UCSD-AML1 (cell line): ENCODE measurements around the gene APPL1.

Source experiments
- DNase-seq: peaks from one replicate; lab custom pipeline; 2025; ENCODE audit not compliant: unreplicated experiment; lab: John Stamatoyannopoulos, UW

Gene APPL1, protein sequence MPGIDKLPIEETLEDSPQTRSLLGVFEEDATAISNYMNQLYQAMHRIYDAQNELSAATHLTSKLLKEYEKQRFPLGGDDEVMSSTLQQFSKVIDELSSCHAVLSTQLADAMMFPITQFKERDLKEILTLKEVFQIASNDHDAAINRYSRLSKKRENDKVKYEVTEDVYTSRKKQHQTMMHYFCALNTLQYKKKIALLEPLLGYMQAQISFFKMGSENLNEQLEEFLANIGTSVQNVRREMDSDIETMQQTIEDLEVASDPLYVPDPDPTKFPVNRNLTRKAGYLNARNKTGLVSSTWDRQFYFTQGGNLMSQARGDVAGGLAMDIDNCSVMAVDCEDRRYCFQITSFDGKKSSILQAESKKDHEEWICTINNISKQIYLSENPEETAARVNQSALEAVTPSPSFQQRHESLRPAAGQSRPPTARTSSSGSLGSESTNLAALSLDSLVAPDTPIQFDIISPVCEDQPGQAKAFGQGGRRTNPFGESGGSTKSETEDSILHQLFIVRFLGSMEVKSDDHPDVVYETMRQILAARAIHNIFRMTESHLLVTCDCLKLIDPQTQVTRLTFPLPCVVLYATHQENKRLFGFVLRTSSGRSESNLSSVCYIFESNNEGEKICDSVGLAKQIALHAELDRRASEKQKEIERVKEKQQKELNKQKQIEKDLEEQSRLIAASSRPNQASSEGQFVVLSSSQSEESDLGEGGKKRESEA

DNA sequence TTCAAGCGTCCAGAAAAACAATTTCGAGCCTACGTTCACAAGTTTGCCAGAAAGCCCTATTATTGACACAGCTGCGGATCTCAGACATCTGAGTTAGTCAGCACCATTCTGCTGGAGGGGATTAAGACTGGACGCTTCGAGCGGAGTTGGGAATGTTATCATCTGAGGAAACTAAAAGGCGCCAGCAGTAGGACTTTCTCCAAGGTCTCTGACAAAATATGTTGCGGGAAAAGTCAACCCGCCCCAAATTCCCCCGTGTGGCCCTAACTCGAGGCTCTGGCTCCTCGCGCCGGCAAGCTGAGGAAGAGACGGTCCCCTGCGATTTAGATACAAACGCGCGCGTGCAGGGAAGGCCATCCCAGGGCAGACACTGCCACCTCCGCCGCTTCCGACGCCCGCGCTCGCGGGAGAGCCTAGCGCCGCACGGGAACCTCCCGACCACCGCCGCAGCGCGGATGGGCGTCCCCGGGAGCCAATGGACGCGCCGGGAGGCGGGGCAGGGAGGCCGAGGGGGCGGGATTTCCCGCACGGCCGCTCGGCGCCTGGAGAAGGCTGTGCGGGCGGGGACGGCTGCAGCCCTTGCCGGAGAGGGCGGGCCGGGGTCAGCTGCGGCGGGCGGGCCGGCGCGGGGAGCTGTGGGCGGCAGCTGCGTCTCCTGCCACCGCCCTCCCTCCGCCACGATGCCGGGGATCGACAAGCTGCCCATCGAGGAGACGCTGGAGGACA, at the start of gene APPL1:
APPL1 (plus strand) TSS at position 526 of the 726 bp plus-strand sequence; CDS start at position 681, 155 bp downstream.
- DNase-seq: peak; percentile 95

DNA sequence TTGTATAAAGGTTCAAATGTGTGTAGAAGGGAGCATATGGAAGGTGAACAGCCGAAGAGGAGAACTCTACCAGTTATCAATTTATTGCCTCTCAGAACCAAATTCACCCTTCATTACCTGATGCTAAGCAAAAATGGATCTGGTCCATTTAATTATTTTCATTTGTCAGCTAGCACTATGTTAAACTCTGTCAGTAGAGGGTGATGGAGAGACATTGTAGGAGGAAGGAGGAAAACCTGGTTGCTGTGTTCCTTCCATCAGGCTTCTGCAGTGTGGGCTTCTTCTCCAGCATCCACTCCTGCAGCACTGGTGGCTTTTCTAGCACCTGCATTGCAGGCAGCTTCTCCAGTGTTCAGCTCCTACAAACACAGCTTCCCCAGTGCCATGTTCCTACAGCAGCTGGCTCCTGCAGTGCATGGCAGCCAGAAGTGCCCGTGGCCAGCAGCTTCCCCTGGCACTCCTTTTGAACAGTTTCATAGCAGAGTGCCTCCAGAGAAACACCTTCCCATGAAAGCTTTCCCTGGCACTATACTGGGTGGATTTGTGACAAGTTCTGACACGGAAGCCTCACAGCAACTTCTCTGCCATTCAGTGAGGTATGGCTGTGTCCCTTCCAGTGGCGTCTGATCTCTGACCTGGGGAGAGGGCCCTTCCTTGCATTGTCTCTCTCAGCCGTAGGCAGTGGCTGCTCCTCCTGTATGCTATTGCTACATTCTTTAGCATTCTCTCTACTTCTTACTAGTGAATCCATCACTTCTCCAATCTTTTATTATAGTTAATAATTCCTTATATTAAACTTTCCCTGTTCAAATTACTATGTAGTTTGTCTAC, 47.7 kb upstream of the APPL1 start:
- DNase-seq: no peak

DNA sequence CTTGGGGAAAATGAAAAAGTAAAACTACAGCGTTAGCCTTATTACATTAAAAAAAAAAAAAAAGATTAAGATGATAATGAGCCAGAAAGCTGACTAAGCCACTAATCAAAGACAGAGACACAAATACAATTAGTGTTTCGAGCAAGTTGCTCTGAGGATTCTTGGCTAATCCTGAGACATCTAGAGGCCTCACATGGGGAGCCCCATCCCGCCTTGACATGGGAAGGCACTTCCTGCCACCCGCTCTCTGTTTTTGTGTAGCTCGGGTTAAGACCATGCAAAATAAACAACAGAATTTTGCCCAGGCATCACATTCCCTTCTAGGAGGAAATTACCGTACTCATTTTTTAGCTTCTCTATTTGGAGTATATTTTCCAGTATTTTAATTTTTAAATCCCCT, 43.0 kb upstream of the APPL1 start:
- no peak for DNase-seq

DNA sequence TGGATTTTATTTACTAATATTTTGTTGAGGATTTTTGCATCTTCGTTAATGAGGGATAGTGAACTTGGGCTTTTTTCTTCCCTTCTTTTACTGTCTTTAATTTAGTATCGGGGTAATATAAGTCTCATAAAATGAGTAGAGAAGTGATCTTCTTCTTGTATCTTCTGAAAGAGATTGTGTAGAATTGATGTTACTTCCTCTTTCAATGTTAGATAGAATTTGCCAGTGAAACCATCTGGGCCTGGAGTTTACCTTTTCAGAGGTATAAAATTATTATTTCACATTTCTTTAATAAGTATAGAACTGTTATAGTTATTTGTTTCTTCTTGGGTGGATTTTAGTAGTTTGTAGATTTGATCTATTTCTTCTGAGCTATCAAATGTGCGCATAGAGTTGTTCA, 35.5 kb upstream of the APPL1 start:
- DNase-seq: no peak

DNA sequence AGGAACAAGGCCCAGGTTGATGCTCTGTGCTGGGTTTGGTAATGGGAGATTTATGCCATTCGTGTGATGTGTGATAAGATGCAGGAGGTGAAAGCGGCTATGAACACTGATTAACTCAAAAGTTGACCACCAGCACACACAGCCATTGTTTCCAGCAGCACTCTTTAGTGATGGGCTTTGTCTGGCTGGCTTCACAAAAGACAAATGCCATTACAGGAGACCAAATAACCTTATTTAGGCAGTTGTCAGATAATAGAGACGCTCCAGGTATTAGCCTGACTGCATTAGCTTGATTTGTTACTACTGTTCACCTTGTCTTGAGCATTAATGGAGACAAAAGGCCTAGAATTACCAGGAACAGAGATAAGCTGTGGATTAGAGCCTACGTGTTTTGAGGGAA, 32.9 kb upstream of the APPL1 start:
- DNase-seq: no peak

DNA sequence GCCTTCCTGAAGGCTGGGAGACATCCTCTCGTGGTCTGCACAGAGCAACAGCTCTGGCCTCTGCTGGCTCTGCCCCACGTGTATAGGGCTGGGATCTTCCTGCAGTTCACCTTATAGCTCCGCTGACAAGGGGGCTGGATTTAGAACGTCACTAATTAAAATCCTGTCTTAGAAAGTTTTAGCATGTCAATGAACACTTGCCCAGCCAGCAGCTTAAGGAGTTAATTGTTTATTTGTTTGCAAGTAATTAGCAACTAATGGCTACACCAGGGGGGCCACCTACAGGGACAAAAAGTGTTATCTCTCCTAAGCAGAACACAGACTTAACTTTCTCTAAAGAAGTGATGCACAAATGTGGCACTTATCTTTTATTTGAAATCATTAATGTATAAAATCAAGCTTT, 27.6 kb upstream of the APPL1 start, which contains the start of gene HESX1:
HESX1 (minus strand) TSS at position 84 of the 403 bp plus-strand sequence; CDS start at position 24, 60 bp downstream.
- DNase-seq: peak; percentile 17

DNA sequence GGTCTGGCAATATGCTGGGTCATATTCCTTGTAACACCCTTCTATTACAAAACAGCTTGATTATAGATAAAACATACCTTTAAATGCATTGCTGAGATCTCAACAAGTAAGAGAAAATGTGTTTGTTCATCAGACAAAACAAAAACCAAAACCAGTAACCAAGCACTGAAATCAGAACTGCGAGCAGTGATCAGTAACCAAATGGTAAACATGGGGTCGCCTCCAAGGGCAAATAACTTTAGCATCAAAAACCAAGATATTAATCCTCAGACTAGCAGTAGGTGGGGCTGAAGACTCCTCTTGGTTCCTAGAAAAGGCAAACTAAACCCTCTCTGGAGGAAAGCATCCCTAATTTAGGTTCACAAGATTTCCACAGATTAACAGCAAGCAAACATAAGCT, 21.1 kb upstream of the APPL1 start:
- DNase-seq: no peak

DNA sequence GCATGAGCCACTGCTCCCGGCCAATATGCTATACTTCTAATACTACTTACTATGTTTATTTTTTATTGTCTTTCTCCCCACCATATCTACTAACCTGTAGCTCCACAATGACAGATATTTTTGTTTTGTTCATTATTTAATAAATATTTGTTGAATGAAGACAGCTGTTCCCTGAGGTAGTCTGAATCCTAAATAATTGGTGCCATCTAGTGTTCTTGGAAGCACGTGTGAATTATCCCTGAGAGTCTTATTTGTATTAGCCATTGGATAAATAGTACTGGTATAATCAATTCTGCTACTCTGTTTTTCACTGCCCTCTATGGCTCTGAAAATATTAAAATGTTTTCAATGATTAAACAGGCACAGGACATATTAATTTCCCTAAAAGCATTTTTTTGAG, 5.6 kb upstream of the APPL1 start:
- DNase-seq: no peak

DNA sequence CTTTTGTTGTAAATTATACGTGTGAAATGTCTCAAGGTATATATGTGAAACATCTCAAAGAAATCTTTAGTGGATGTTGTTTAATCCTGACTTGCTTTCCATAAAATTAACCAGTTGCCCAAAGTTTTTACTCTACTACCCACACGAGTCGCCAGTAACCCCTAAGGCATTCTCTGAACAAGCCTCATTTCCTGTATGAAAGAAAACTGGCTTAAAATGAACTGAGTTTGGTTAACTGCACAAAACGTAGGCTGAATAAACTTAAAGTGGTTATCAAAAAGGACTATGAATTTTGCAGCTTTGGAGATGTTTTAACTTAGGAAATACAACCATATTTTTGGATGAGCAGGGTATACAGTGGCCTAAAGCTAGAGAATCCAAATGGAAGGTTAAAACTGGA, 2.7 kb upstream of the APPL1 start:
- no peak for DNase-seq

DNA sequence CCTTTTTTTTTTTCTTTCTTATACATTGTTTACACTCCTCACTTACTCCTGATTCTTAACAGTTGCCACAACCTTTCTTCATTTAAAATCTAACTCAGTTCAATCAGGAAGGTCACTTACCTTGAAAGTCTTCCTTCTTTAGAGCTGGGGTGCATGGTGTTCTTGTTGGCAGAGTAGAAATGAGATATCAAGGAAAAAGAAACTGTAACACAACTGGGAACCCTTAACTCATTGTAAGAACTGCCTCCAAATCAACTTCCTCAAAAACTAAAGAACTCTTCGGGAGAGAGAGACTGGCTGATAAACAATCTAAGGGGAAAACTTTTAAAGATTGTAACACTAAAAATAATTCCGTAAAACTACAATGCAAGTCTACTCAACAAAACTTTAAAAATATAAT, 1.4 kb upstream of the APPL1 start:
- DNase-seq: no peak

DNA sequence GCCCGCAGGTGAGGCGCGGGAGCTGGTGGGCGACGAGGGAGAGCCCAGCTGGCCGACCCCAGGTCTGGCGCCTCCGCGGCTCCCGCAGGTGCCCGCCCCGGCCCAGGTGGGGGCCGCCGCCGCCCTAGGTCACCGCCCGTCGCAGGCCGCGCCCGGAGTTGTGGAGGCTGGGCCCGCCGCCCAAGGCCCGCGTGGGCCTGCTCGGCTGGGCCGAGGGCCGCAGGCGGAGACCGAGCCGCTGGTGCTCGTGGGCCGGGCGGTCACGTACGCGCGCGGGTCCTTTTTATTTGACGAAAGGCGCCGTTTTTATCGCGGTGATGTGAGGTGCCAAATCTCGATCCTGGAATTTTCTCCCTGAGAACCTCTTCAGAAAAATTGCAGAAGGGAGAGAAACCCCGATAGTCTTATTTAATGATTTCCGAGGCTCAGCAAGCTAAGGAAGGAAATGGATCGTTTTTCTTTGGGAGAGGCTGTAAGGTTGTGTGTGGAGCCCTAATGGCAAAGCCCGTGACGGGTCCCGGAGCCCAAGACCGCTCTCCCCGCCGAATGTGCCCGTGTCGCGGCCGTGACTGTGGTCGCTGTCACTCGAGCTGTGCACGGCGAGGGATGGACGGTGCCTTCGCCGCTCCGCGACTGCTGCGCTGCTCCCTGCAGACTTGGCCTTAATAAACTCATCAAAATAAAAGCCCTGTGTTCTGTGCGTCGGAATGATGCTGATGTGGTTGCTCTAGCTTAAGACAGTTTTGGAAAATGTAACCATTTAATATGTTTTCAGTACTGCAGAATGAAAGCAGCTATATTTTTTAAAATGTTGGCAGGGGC, 612 bp downstream of the APPL1 start:
- peak; percentile 65 for DNase-seq

DNA sequence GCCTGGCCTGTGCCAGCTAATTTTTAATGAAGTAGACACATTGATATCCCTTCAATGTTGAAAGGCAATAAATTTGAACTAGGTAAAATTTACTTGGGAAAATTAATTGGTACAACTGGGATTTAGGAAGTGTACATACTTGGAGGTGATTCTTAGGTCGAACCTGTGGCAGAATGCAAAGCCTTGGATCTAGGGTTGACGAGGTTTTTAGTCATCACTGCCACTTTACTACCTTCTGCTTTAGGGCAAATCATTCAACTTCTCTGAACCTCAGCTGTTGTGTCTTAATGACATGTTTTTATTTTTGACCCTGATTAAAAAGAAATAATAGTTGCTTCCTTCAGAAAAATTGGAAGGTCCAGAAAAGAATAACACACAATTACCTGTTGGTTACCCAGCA, 2.5 kb downstream of the APPL1 start:
- DNase-seq: no peak

DNA sequence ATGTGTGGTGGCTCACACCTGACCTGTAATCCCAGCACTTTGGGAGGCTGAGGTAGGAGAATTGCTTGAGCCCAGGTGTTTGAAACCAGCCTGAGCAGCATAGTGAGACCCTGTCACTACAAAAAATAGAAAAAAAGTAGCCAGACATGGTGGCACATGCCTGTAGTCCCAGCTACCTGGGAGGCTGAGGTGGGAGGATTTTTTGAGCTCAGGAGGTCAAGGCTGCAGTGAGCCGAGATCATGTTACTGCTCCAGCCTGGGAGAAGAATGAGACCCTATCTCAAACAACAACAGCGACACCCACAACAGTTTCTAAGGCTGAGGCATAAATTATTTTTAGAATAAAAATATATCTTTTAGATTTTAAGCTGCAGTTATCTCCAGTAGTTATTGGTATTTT, 6.3 kb downstream of the APPL1 start:
- no peak for DNase-seq

DNA sequence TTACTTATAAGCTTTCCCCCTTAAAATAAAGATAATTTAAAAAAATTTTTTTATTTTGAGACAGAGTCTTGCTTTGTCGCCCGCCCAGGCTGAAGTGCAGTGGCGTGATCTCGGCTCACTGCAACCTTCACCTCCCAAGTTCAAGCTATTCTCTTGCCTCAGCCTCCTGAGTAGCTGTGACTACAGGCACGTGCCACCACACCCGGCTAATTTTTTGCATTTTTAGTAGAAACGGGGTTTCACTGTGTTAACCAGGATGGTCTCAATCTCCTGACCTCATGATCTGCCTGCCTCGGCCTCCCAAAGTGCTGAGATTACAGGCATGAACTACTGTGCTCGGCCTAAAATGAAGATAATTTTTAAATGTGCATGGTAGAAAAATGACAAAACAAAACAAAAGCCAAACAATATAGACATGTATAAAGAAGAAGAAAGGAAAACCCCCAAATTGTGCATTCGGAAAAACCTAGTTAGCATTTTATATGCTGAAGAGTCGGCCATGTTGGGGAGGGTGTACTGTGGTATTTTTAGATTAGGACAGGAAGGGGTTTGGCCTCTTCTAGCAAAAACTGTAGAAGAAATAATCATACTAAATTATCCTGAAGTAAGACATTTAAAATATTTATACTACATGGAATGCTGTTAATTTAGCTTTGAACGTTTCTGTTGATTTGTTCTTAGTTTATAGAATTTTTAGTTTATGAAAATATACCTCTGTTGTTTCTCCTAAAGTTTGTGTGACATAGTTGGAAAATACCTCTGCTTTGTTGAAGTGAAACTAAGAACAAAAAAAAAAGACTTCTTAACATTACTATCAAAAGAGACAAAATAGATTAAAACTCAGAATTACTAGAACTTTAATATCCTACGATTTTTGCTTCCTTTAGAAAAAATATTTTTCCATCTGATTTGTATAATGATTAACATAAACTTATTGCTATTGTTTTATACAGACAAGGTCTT, 7.4 kb downstream of the APPL1 start:
- DNase-seq: no peak

DNA sequence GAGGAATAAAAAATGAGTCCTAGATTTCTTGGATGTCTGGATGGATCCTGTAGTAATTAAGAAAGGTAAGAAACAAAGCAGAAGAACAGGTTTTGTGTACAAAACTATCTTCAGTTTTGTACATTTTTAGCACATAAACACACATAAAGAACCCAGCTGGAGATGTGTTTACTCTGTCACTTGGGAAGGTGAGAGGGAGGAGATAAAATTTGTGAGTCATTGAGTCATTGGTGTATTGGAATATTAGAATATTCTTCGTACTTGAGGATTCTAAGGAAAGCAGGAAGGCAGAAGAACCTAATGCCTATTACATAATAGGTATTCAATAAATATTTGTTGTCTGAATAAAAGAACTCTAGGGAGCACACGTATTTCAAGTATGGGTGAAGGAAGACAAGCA, 17.4 kb downstream of the APPL1 start:
- DNase-seq: no peak

DNA sequence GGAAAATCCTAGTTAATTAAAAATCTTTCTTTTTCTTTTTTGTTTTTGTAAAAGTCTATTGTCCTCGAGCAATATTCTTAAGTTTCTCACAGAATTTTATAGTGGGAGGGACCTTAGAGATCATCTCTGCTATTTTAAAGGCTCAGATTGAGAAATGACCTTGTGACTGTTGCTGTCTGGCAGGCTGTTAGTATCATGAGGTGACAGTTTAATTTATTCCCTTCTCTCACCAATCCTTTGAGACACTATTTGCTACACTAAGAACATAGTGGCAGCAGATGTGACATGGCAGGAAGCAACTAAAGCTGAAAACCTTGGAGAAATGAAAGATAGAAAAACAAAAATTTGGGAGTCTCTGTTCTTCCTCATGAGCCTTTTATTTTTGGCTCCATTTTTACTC, 24.9 kb downstream of the APPL1 start:
- DNase-seq: no peak

DNA sequence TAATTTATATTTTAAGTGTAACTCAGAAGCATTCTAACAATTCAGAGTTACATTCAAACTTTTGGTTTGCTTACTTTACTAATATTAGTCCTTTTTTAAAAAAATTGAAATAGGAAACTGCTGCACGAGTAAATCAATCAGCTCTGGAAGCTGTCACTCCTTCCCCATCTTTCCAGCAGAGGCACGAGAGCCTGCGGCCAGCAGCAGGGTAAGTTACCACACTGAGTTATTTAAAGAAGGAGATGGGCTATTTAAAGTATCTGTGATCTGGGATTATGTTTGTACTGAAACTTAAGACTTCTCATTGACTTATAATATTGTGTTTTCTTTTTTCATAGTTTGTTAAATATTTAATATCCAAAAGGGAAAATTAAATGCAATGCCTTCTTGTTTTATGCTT, 29.3 kb downstream of the APPL1 start:
- no peak for DNase-seq

DNA sequence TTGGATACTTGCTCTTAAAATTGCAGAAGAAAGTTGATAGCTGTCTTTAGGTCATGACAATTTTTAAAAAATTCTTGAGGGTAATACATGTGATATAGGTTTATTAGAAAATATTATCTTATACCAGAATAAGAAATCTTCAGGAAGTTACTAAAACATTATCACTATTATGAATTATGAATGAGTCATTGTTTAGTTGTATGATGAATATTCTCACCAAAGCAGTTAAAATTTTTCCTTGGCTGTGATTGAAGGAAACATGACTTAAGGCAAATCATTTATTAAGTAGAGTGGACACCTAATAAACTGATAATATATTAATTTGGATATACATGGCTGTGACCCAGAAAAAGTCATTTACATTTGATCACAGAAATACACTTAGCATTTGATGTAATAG, 30.1 kb downstream of the APPL1 start:
- DNase-seq: no peak

DNA sequence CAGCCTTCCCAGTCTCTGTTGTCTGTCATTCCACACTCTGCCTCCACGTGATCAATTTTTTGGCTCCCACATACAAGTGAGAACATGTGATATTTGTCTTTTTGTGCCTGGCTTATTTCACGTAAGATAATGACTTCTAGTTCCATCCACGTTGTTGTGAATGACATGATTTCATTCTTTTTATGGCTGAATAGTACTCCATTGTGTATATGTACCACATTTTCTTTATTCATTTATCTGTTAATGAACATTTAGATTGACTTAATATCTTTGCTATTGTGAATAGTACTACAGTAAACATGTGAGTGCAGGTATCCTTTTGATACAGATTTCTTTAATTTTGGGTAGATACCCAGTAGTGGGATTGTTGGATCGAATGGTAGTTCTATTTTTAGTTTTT, 33.6 kb downstream of the APPL1 start:
- DNase-seq: no peak
